Ovary (tissue), 9 donors: ENCODE measurements around the gene XXYLT1. TPM values are rescaled to one million over a fixed set of nuclear protein-coding genes. Genes with fewer than 3 reads are reported as not detected.

Source experiments
- DNase-seq, 5 donors: peaks; one replicate each; pipeline ENCODE4 v3.0.0-alpha.2; 2019 to 2020
- H3K27ac ChIP-seq, 2 donors: fragments of 200-600 bp; one replicate each; pipeline versions ENCODE4 v1.5.1 to v1.8.0; 2019 to 2022
- H3K27me3 ChIP-seq: fragments of 200-600 bp; one replicate; pipeline ENCODE4 v1.8.0; 2022
- H3K36me3 ChIP-seq: fragments of 200-600 bp; sonication (generic); one replicate; pipeline ENCODE4 v1.5.1; 2019
- H3K4me1 ChIP-seq: one replicate; pipeline ENCODE4 v1.8.1; 2013; ENCODE audit warnings: mild to moderate bottlenecking, moderate library complexity; ENCODE audit not compliant: insufficient read depth
- H3K4me3 ChIP-seq: fragments of 200-600 bp; sonication (generic); one replicate; pipeline ENCODE4 v1.5.1; 2017
- H3K9me3 ChIP-seq, 2 donors: fragments of 200-600 bp in 1 of 2; sonication (generic) in 1 of 2; one replicate each; pipeline versions ENCODE4 v1.5.1 to v1.8.1; 2013 to 2019; ENCODE audit warnings: mild to moderate bottlenecking in 1 of 2, moderate library complexity in 1 of 2
- CTCF ChIP-seq, 3 donors: fragments of 450-650 bp in 2 of 3; fragments of 200-600 bp in 1 of 3; IDR thresholded peaks; one replicate each; pipeline versions ENCODE4 v1.5.1 to v1.8.0; 2016 to 2022; ENCODE audit warnings: antibody characterized with exemption in 3 of 3, mild to moderate bottlenecking in 1 of 3
- EP300 ChIP-seq: sonication (generic); formaldehyde crosslinking; IDR thresholded peaks from one replicate; pipeline ENCODE4 v1.6.1; 2017; ENCODE audit warnings: antibody characterized with exemption
- POLR2A ChIP-seq: fragments of 450-650 bp; IDR thresholded peaks from one replicate; pipeline ENCODE4 v1.6.1; 2017; ENCODE audit warnings: antibody characterized with exemption, mild to moderate bottlenecking, moderate library complexity
- WGBS, 3 donors: extraction: QIAGEN DNeasy Blood & Tissue Kit in 1 of 3; methylation state at CpG; one replicate each; pipeline versions ENCODE4 v1.1.5 to v1.1.7; 2013 to 2017; 5-methylcytosine and 5-hydroxymethylcytosine counted together
- intact Hi-C, 4 donors: fragments of 100-400 bp; cut with DNase I; formaldehyde crosslinking; loops; one replicate each; pipeline versions ENCODE4 v1.11.0 to v1.15.1; 2022 to 2023
- polyA plus RNA-seq, 2 donors: library from polyadenylated mRNA; stranded (reverse); fragments of 200-250 nt in 1 of 2; fragments of 350-450 nt in 1 of 2; fragmentation: Illumina TruSeq in 1 of 2; extraction: RNeasy Lipid Tissue Mini Kit (QIAGEN cat#74804) in 1 of 2; gene quantifications; one replicate each; pipeline ENCODE4 v1.2.3, GENCODE V29; 2013 to 2014
- total RNA-seq, 7 donors: library from RNA; depleted of rRNA in 2 of 7; stranded (reverse); fragments of >200 nt in 2 of 7; fragmentation: NEBNext Ultra II Directional in 3 of 7; extraction: Animal tissue kit (Norgen Biotek cat#: 25700) in 3 of 7; gene quantifications; one replicate each; pipeline versions ENCODE4 v1.1.0 to v1.2.4, GENCODE V29; 2016 to 2023
- donor health status: DM: no; HTN: no; CAD: no; lungs with moderate emphysema.
- donor health status: DM: no; HTN: no; CAD: no.
- donor health status: Bipolar disorder and iron deficiency.
- donor health status: DM: yes; HTN: yes; CAD: no.
- donor health status: DM: no; HTN: no; CAD: no.
- donor health status: DM: yes; HTN: yes; CAD: no.

The XXYLT1 gene
- total and polyA plus RNA-seq, 9 donors, result 5.6 to 13.6 (median 10.2) TPM

- no peak for TF ChIP-seq EP300
- TF ChIP-seq POLR2A, result no peak
- no peak for TF ChIP-seq CTCF (IDR thresholded peaks at IDR 0.05)
- H3K36me3 ChIP-seq, result no peaks in the 10 kb centered on the region
- no peaks in the 10 kb centered on the region for H3K27me3 ChIP-seq
- 80 to 87% (median 82%) methylated on average over 22 of the region's 22 CpGs for WGBS, 3 donors
- no peak overlapping the region for H3K27ac ChIP-seq
- no peaks in the 10 kb centered on the region for H3K4me1 ChIP-seq
- H3K9me3 ChIP-seq, result no peaks in the 10 kb centered on the region
- intact Hi-C loops, result no loop called here
- H3K4me3 ChIP-seq, result no peak overlapping the region
- no peak for DNase-seq
These were observed 173.4 kb downstream of the XXYLT1 start for GRCh38 chr3:195097331-195098255.

GRCh38 chr3:195096484-195097330 is 174.3 kb downstream of the XXYLT1 start:
- intact Hi-C loops, result no loop called here
- no peak for DNase-seq

GRCh38 chr3:195096053-195096452 is 174.9 kb downstream of the XXYLT1 start:
- 92 to 97% (median 93%) methylated on average over 11 of the region's 11 CpGs for WGBS, 3 donors
- no peaks in the 10 kb centered on the region for H3K4me1 ChIP-seq
- no peaks in the 10 kb centered on the region for H3K27me3 ChIP-seq
- H3K27ac ChIP-seq, result no peak overlapping the region
- no peak for DNase-seq
- intact Hi-C loops, result no loop called here
- no peaks in the 10 kb centered on the region for H3K36me3 ChIP-seq
- H3K4me3 ChIP-seq, result no peak overlapping the region
- no peaks in the 10 kb centered on the region for H3K9me3 ChIP-seq
- TF ChIP-seq POLR2A (no peak), EP300 (no peak), CTCF (IDR thresholded peaks at IDR 0.05) (no peak)

More at GRCh38 chr3:195096484-195097330, 174.3 kb downstream of the XXYLT1 start:
- Histone ChIP-seq H3K27me3 (no peaks in the 10 kb centered on the region), H3K9me3 (no peaks in the 10 kb centered on the region), H3K4me1 (no peaks in the 10 kb centered on the region), H3K4me3 (no peak overlapping the region), H3K27ac (no peak overlapping the region), H3K36me3 (no peaks in the 10 kb centered on the region)
- WGBS, 3 donors, result 93 to 95% (median 95%) methylated on average over 13 of the region's 13 CpGs
- TF ChIP-seq EP300 (no peak), CTCF (IDR thresholded peaks at IDR 0.05) (no peak), POLR2A (no peak)

GRCh38 chr3:195095704-195096036 is 175.3 kb downstream of the XXYLT1 start:
- no peak overlapping the region for H3K27ac ChIP-seq
- 92 to 93% (median 93%) methylated on average over 7 of the region's 7 CpGs for WGBS, 3 donors
- TF ChIP-seq POLR2A (no peak), CTCF (IDR thresholded peaks at IDR 0.05) (no peak), EP300 (no peak)
- no peak overlapping the region for H3K4me3 ChIP-seq
- H3K27me3 ChIP-seq, result no peaks in the 10 kb centered on the region
- no peaks in the 10 kb centered on the region for H3K36me3 ChIP-seq
- H3K9me3 ChIP-seq, result no peaks in the 10 kb centered on the region
- intact Hi-C loops, result no loop called here
- no peak for DNase-seq
- H3K4me1 ChIP-seq, result no peaks in the 10 kb centered on the region
